Tongue (tissue), 2 donors: ENCODE results near the gene IL1A. TPM values are rescaled to one million over a fixed set of nuclear protein-coding genes. Genes with fewer than 3 reads are reported as not detected.

Experiments used
- DNase-seq: peaks from one replicate; pipeline ENCODE4 v3.0.0-alpha.2; 2015
- total RNA-seq: library from RNA; depleted of rRNA; stranded (reverse); fragments of >200 nt; gene quantifications from one replicate; pipeline ENCODE4 v1.2.3, GENCODE V29; 2014

Gene IL1A
- total RNA-seq, 1 donor from 2014 or later: not detected

- no peak for DNase-seq
Observed at GRCh38 chr2:112818094-112818902, 34.0 kb upstream of the IL1A start.

- DNase-seq: no peak
Observed at GRCh38 chr2:112817082-112817689, 32.9 kb upstream of the IL1A start.

GRCh38 chr2:112814278-112814677 lies 30.0 kb upstream of the IL1A start:
- DNase-seq: peak; percentile 25

- no peak for DNase-seq
Observed at GRCh38 chr2:112813280-112813966, 29.1 kb upstream of the IL1A start.

GRCh38 chr2:112812318-112813267 lies 28.3 kb upstream of the IL1A start:
- no peak for DNase-seq

GRCh38 chr2:112811841-112812306 lies 27.6 kb upstream of the IL1A start:
- peak; percentile 22 for DNase-seq

- DNase-seq: no peak
Observed at GRCh38 chr2:112811276-112811831, 27.1 kb upstream of the IL1A start.

GRCh38 chr2:112809112-112809511 lies 24.8 kb upstream of the IL1A start:
- DNase-seq: no peak

GRCh38 chr2:112807233-112807807 lies 23.0 kb upstream of the IL1A start:
- DNase-seq: no peak

- DNase-seq: peak; percentile 16
Observed at GRCh38 chr2:112805542-112805941, 21.2 kb upstream of the IL1A start.

GRCh38 chr2:112803691-112804521 lies 19.6 kb upstream of the IL1A start:
- no peak for DNase-seq

GRCh38 chr2:112800881-112801583 lies 16.7 kb upstream of the IL1A start:
- no peak for DNase-seq

- no peak for DNase-seq
Observed at GRCh38 chr2:112798979-112799975, 15.0 kb upstream of the IL1A start.

- DNase-seq: no peak
Observed at GRCh38 chr2:112796486-112796885, 12.2 kb upstream of the IL1A start.

GRCh38 chr2:112795774-112796173 lies 11.5 kb upstream of the IL1A start:
- DNase-seq: peak; percentile 34

- no peak for DNase-seq
Observed at GRCh38 chr2:112794841-112795240, 10.5 kb upstream of the IL1A start.

- DNase-seq: peak; percentile 15
Observed at GRCh38 chr2:112794131-112794733, 9.9 kb upstream of the IL1A start.

GRCh38 chr2:112793449-112793978 lies 9.2 kb upstream of the IL1A start:
- no peak for DNase-seq
